Vagina (tissue), 2 donors: ENCODE measurements around the gene CYP27C1. TPM values are rescaled to one million over a fixed set of nuclear protein-coding genes. Genes with fewer than 3 reads are reported as not detected.

Experiments
- DNase-seq, 2 donors: peaks; one replicate each; pipeline ENCODE4 v3.0.0-alpha.2; 2017; ENCODE audit errors: extremely low spot score in 2 of 2
- H3K27ac ChIP-seq: fragments of 200-600 bp; sonication (generic); one replicate; pipeline ENCODE4 v1.5.1; 2019
- H3K27me3 ChIP-seq: fragments of 200-600 bp; sonication (generic); one replicate; pipeline ENCODE4 v1.5.1; 2019
- H3K36me3 ChIP-seq, 2 donors: fragments of 200-600 bp; sonication (generic); one replicate each; pipeline ENCODE4 v1.5.1; 2017 to 2019
- H3K4me1 ChIP-seq: fragments of 200-600 bp; sonication (generic); one replicate; pipeline ENCODE4 v1.5.1; 2019
- H3K4me3 ChIP-seq, 2 donors: fragments of 200-600 bp; sonication (generic); 1 replicate in 1 of 2; 2 replicates in 1 of 2; pipeline ENCODE4 v1.5.1; 2016 to 2019
- H3K9me3 ChIP-seq: fragments of 200-600 bp; sonication (generic); one replicate; pipeline ENCODE4 v1.5.1; 2019
- POLR2A ChIP-seq, 2 donors: fragments of 450-650 bp; IDR thresholded peaks; one replicate each; pipeline ENCODE4 v1.6.1; 2017; ENCODE audit warnings: antibody characterized with exemption in 2 of 2, mild to moderate bottlenecking in 2 of 2, moderate library complexity in 2 of 2
- POLR2AphosphoS5 ChIP-seq, 2 donors: sonication (generic); formaldehyde crosslinking; IDR thresholded peaks; one replicate each; pipeline ENCODE4 v1.9.0; 2017; ENCODE audit warnings: antibody characterized with exemption in 2 of 2, mild to moderate bottlenecking in 2 of 2, low read depth in 1 of 2; ENCODE audit not compliant: insufficient read depth in 1 of 2
- intact Hi-C: fragments of 100-400 bp; cut with DNase I; formaldehyde crosslinking; loops from one replicate; pipeline ENCODE4 v1.15.1; 2023
- total RNA-seq: library from RNA; depleted of rRNA; stranded (reverse); fragments of >200 nt; gene quantifications from one replicate; pipeline ENCODE4 v1.2.3, GENCODE V29; 2016
- TF ChIP-seq, protein P1 (sequence below), 3 experiments: fragments of 450-650 bp in 2 of 3; fragments of 200-600 bp in 1 of 3; sonication (generic) in 1 of 3; IDR thresholded peaks; one replicate each; pipeline ENCODE4 v1.5.1; 2017 to 2019; ENCODE audit warnings: antibody characterized with exemption in 3 of 3, mild to moderate bottlenecking in 2 of 3, moderate library complexity in 2 of 3

Gene CYP27C1
- total RNA-seq, 1 donor from 2014 or later, result 3.2 TPM

DNA sequence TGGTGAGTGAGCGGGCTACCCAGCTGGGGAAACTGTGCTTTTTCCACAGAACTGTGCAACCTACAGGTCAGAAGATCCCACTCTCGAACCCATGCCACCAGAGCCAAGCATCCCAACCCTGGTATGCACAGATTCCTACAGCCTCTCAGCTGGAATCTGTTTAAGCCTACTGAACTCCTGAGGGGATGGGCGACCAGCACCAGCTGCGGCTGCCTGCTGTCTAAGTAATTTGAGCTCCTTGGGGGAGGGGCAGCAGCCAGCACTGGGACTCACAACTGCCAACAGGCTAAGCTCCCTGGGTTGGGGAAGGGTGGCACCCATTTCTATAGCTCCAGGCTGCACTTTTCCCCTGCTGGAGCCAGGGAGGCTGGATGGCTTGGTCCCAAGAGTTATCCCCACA is 11.8 kb downstream of the CYP27C1 start:
- H3K27me3 ChIP-seq, result no peaks in the 10 kb centered on the region
- H3K36me3 ChIP-seq, result no peaks in the 10 kb centered on the region
- intact Hi-C loops, result no loop called here
- no peak for DNase-seq
- H3K27ac ChIP-seq, result no peak overlapping the region
- TF ChIP-seq POLR2AphosphoS5 (IDR thresholded peaks at IDR 0.05; ENCODE audit: insufficient read depth in 1 of 2, low read depth in 1 of 2), result no peak
- TF ChIP-seq, protein P1, sequence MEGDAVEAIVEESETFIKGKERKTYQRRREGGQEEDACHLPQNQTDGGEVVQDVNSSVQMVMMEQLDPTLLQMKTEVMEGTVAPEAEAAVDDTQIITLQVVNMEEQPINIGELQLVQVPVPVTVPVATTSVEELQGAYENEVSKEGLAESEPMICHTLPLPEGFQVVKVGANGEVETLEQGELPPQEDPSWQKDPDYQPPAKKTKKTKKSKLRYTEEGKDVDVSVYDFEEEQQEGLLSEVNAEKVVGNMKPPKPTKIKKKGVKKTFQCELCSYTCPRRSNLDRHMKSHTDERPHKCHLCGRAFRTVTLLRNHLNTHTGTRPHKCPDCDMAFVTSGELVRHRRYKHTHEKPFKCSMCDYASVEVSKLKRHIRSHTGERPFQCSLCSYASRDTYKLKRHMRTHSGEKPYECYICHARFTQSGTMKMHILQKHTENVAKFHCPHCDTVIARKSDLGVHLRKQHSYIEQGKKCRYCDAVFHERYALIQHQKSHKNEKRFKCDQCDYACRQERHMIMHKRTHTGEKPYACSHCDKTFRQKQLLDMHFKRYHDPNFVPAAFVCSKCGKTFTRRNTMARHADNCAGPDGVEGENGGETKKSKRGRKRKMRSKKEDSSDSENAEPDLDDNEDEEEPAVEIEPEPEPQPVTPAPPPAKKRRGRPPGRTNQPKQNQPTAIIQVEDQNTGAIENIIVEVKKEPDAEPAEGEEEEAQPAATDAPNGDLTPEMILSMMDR (IDR thresholded peaks at IDR 0.05), result no peak
- no peak for TF ChIP-seq POLR2A (IDR thresholded peaks at IDR 0.05)
- no peaks in the 10 kb centered on the region for H3K9me3 ChIP-seq
- no peaks in the 10 kb centered on the region for H3K4me1 ChIP-seq
- H3K4me3 ChIP-seq, result no peak overlapping the region

DNA sequence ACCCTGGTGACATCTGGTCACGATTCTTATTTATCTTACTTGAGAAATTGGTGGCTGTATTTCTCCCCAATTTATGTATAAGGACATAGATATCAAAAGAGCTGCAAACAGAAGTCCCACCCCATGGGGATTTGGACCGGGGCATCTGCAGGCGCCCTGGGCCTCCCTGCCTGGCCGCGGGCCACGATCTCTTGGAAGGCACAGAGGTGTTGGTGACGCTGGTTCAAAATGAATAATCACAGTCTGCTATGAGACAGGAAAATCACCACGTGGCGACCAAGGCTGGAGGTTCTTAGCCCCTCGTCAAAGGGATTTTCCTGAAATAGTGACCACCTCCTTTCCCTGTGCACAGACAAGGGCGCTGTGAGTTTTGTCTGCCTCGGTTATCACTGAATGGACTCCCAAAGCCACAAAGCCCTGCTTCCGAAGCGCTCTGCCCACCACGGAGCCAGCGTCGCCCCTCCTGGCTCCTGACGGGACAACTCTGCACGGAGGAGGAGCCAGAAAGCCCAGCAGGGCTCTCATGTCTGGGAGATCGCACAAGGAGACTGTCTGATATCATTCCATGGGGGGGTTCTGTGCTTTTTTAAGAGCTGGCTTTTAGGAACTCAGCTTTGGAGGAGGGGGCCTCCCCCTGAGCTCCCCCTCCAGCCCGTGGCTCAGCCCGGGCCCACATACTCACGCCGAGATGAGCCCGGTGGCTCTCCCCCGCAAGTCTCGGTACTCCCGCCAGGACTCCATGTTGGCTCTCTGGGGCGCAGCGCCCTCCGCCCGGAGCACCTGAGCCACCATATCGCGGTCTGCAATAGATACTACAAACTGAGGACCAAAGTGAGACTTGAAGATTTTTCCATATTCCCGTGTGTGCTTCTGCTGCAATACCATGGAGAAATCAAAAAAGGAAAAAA is 14.6 kb downstream of the CYP27C1 start:
- Histone ChIP-seq H3K4me1 (no peaks in the 10 kb centered on the region), H3K27ac (no peak overlapping the region), H3K36me3 (no peaks in the 10 kb centered on the region), H3K4me3 (no peak overlapping the region), H3K9me3 (no peaks in the 10 kb centered on the region), H3K27me3 (no peaks in the 10 kb centered on the region)
- TF ChIP-seq, protein P1 (IDR thresholded peaks at IDR 0.05), result no peak
- TF ChIP-seq POLR2A (IDR thresholded peaks at IDR 0.05) (no peak), POLR2AphosphoS5 (IDR thresholded peaks at IDR 0.05; ENCODE audit: insufficient read depth in 1 of 2, low read depth in 1 of 2) (no peak)
- intact Hi-C loops, result no loop called here
- no peak for DNase-seq

DNA sequence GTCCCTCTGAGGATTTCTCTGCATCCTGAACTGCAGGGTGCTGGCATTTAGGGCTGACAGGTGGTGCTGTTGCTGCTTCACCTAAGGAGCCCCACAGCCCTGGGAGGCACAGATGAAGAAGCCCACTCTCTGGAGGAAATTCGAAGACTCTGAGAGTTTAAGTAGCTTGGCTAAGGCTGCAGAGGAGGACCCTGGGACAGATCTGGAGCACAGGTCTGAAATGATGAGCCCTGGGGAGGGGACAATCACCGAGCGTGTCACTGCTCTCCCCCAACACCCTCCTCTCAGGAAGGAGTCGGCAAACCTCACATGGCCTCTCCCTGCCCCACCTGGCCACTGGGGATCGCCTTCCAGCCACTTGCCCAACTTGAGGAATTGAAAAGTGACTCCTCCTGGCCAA is 18.6 kb downstream of the CYP27C1 start:
- Histone ChIP-seq H3K9me3 (no peaks in the 10 kb centered on the region), H3K4me1 (no peaks in the 10 kb centered on the region), H3K27ac (no peak overlapping the region), H3K4me3 (no peak overlapping the region), H3K27me3 (no peaks in the 10 kb centered on the region), H3K36me3 (no peaks in the 10 kb centered on the region)
- DNase-seq, result no peak
- intact Hi-C loops, result no loop called here
- TF ChIP-seq POLR2A (IDR thresholded peaks at IDR 0.05), result no peak
- TF ChIP-seq, protein P1 (IDR thresholded peaks at IDR 0.05), result no peak
- TF ChIP-seq POLR2AphosphoS5 (IDR thresholded peaks at IDR 0.05; ENCODE audit: insufficient read depth in 1 of 2, low read depth in 1 of 2), result no peak

DNA sequence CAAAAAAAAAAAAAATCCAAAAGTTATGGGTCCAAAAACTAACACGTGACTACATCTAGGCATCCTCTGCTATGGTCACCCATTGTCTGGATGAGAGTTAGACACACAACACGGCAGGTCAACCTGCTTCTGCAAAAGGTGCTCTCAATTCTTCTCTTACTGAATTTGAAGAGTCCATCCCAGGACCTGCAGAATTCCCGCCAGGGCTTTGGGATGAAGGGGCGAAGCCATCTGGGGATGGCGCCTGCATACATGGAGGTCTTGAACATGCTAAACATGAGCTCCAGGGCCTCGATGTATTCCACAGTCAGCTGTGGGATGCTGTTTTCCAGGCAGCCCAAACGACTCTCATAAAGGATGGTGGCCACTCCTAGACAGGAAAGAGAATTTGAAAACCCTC is 19.1 kb downstream of the CYP27C1 start:
- H3K27me3 ChIP-seq, result no peaks in the 10 kb centered on the region
- H3K27ac ChIP-seq, result no peak overlapping the region
- H3K4me1 ChIP-seq, result no peaks in the 10 kb centered on the region
- no peak for TF ChIP-seq POLR2AphosphoS5 (IDR thresholded peaks at IDR 0.05; ENCODE audit: insufficient read depth in 1 of 2, low read depth in 1 of 2)
- no peak for TF ChIP-seq POLR2A (IDR thresholded peaks at IDR 0.05)
- TF ChIP-seq, protein P1 (IDR thresholded peaks at IDR 0.05), result no peak
- no peaks in the 10 kb centered on the region for H3K9me3 ChIP-seq
- no peak for DNase-seq
- intact Hi-C loops, result no loop called here
- no peaks in the 10 kb centered on the region for H3K36me3 ChIP-seq
- H3K4me3 ChIP-seq, result no peak overlapping the region

DNA sequence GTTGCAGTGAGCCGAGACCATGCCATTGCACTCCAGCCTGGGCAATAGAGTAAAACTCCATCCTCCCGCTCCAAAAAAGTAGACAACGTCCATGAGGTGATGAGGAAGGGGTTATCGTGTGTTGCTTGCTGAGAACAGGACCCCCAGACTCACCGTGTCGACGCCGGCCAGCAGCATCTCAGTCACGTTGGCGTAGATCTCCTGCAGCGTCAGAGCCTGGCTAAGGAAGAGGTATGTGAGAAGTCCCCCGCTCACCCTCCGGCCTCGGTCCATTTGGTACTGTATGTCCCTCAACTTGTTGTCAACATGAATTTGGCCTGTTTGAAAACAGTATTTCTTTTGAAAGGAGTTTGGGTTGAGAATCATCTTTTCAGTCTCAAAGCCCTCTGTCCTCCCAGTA is 20.9 kb downstream of the CYP27C1 start:
- Histone ChIP-seq H3K27me3 (no peaks in the 10 kb centered on the region), H3K4me1 (no peaks in the 10 kb centered on the region), H3K4me3 (no peak overlapping the region), H3K27ac (no peak overlapping the region), H3K9me3 (no peaks in the 10 kb centered on the region), H3K36me3 (no peaks in the 10 kb centered on the region)
- intact Hi-C loops, result no loop called here
- no peak for DNase-seq
- TF ChIP-seq, protein P1 (IDR thresholded peaks at IDR 0.05), result no peak
- TF ChIP-seq POLR2A (IDR thresholded peaks at IDR 0.05) (no peak), POLR2AphosphoS5 (IDR thresholded peaks at IDR 0.05; ENCODE audit: insufficient read depth in 1 of 2, low read depth in 1 of 2) (no peak)
